Vagina (tissue), 2 donors: ENCODE measurements around the gene SLC5A2.

Experiments
- CTCF ChIP-seq, 3 experiments: fragments of 450-650 bp in 2 of 3; fragments of 200-600 bp in 1 of 3; sonication (generic) in 1 of 3; IDR thresholded peaks; one replicate each; pipeline ENCODE4 v1.5.1; 2017 to 2019; ENCODE audit warnings: antibody characterized with exemption in 3 of 3, mild to moderate bottlenecking in 2 of 3, moderate library complexity in 2 of 3
- POLR2A ChIP-seq, 2 donors: fragments of 450-650 bp; IDR thresholded peaks; one replicate each; pipeline ENCODE4 v1.6.1; 2017; ENCODE audit warnings: antibody characterized with exemption in 2 of 2, mild to moderate bottlenecking in 2 of 2, moderate library complexity in 2 of 2
- POLR2AphosphoS5 ChIP-seq, 2 donors: sonication (generic); formaldehyde crosslinking; IDR thresholded peaks; one replicate each; pipeline ENCODE4 v1.9.0; 2017; ENCODE audit warnings: antibody characterized with exemption in 2 of 2, mild to moderate bottlenecking in 2 of 2, low read depth in 1 of 2; ENCODE audit not compliant: insufficient read depth in 1 of 2

GRCh38 chr16:31470615-31471014, 12.3 kb upstream of the SLC5A2 start:
- TF ChIP-seq CTCF (IDR thresholded peaks at IDR 0.05) (no peak), POLR2A (IDR thresholded peaks at IDR 0.05) (no peak), POLR2AphosphoS5 (IDR thresholded peaks at IDR 0.05; ENCODE audit: insufficient read depth in 1 of 2, low read depth in 1 of 2) (no peak)
